Ascending aorta (tissue), 2 donors: ENCODE results near the gene ABRACL. TPM values are rescaled to one million over a fixed set of nuclear protein-coding genes. Genes with fewer than 3 reads are reported as not detected.
"Not testable (repeated sequence)": the region's sequence is repeated elsewhere in the genome, so short reads cannot be mapped to it uniquely, and the experiment has no call there.

Experiments
- DNase-seq, 2 donors: peaks; one replicate each; pipeline ENCODE4 v3.0.0-alpha.2; 2019; ENCODE audit warnings: low spot score in 2 of 2
- H3K27ac ChIP-seq, 2 donors: fragments of 200-600 bp; sonication (generic); one replicate each; pipeline ENCODE4 v1.5.1; 2016 to 2017; ENCODE audit warnings: mild to moderate bottlenecking in 1 of 2
- H3K27me3 ChIP-seq: fragments of 200-600 bp; sonication (generic); one replicate; pipeline ENCODE4 v1.5.1; 2017
- H3K36me3 ChIP-seq, 2 donors: fragments of 200-600 bp; sonication (generic); one replicate each; pipeline ENCODE4 v1.5.1; 2016
- H3K4me1 ChIP-seq, 2 donors: fragments of 200-600 bp; sonication (generic); one replicate each; pipeline ENCODE4 v1.5.1; 2016 to 2017; ENCODE audit warnings: mild to moderate bottlenecking in 1 of 2
- H3K4me3 ChIP-seq, 2 donors: fragments of 200-600 bp; sonication (generic); one replicate each; pipeline ENCODE4 v1.5.1; 2016 to 2017; ENCODE audit warnings: mild to moderate bottlenecking in 1 of 2
- H3K9me3 ChIP-seq, 2 donors: fragments of 200-600 bp; sonication (generic); one replicate each; pipeline ENCODE4 v1.5.1; 2016
- CTCF ChIP-seq, 3 experiments: fragments of 200-600 bp in 2 of 3; fragments of 450-650 bp in 1 of 3; sonication (generic) in 2 of 3; IDR thresholded peaks; one replicate each; pipeline ENCODE4 v1.5.1; 2016 to 2019; ENCODE audit warnings: antibody characterized with exemption in 3 of 3, mild to moderate bottlenecking in 1 of 3, moderate library complexity in 1 of 3
- intact Hi-C: fragments of 100-400 bp; cut with DNase I; formaldehyde crosslinking; loops from one replicate; pipeline ENCODE4 v1.15.1; 2023
- total RNA-seq: library from RNA; depleted of rRNA; stranded (reverse); fragments of >200 nt; gene quantifications from one replicate; pipeline ENCODE4 v1.1.0, GENCODE V29; 2016

ABRACL gene
- total RNA-seq, 1 donor from 2014 or later, result 27.6 TPM

GRCh38 chr6:139047677-139048076, 19.1 kb downstream of the ABRACL start:
- H3K36me3 ChIP-seq, result no peaks in the 10 kb centered on the region
- no peaks in the 10 kb centered on the region for H3K27me3 ChIP-seq
- no peak for DNase-seq
- H3K4me3 ChIP-seq, result no peak overlapping the region
- TF ChIP-seq CTCF (IDR thresholded peaks at IDR 0.05), result no peak
- no peaks in the 10 kb centered on the region for H3K4me1 ChIP-seq
- H3K27ac ChIP-seq, result peak overlapping the region in 1 of 2 donors; percentile 15
- intact Hi-C loops, result no loop called here
- no peaks in the 10 kb centered on the region for H3K9me3 ChIP-seq

GRCh38 chr6:139048912-139049311, 20.4 kb downstream of the ABRACL start:
- H3K36me3 ChIP-seq, H3K4me3 ChIP-seq, H3K27me3 ChIP-seq, DNase-seq, H3K27ac ChIP-seq, H3K9me3 ChIP-seq, H3K4me1 ChIP-seq, intact Hi-C loops: not testable (repeated sequence)

GRCh38 chr6:139050131-139050769, 21.7 kb downstream of the ABRACL start:
- H3K9me3 ChIP-seq, H3K4me1 ChIP-seq, intact Hi-C loops, H3K4me3 ChIP-seq, H3K27me3 ChIP-seq, H3K36me3 ChIP-seq, DNase-seq: not testable (repeated sequence)
- peak overlapping the region in 1 of 2 donors; percentile 46 for H3K27ac ChIP-seq

- no peak for DNase-seq
- Histone ChIP-seq H3K4me3 (no peak overlapping the region), H3K27ac (peak overlapping the region; percentile 17 to 46), H3K9me3 (no peaks in the 10 kb centered on the region), H3K27me3 (no peaks in the 10 kb centered on the region), H3K36me3 (no peaks in the 10 kb centered on the region), H3K4me1 (no peaks in the 10 kb centered on the region)
- no peak for TF ChIP-seq CTCF (IDR thresholded peaks at IDR 0.05)
- intact Hi-C loops, result no loop called here
These were observed 22.3 kb downstream of the ABRACL start for GRCh38 chr6:139050770-139051313.

- Histone ChIP-seq H3K36me3 (no peaks in the 10 kb centered on the region), H3K27ac (peak overlapping the region; percentile 17 to 46), H3K4me1 (no peaks in the 10 kb centered on the region), H3K27me3 (no peaks in the 10 kb centered on the region), H3K9me3 (no peaks in the 10 kb centered on the region), H3K4me3 (no peak overlapping the region)
- TF ChIP-seq CTCF (IDR thresholded peaks at IDR 0.05), result no peak
- no peak for DNase-seq
- intact Hi-C loops, result no loop called here
These were observed 23.0 kb downstream of the ABRACL start for GRCh38 chr6:139051396-139052060.

GRCh38 chr6:139053382-139053781, 24.8 kb downstream of the ABRACL start:
- intact Hi-C loops, result no loop called here
- TF ChIP-seq CTCF (IDR thresholded peaks at IDR 0.05), result no peak
- Histone ChIP-seq H3K4me1 (no peaks in the 10 kb centered on the region), H3K4me3 (no peak overlapping the region), H3K27me3 (no peaks in the 10 kb centered on the region), H3K9me3 (no peaks in the 10 kb centered on the region), H3K27ac (no peak overlapping the region), H3K36me3 (no peaks in the 10 kb centered on the region)
- no peak for DNase-seq
